Measurements from ENCODE around the gene JMJD7. TPM values are rescaled to one million over a fixed set of nuclear protein-coding genes. Genes with fewer than 3 reads are reported as not detected.

The JMJD7 gene
- total RNA-seq, 4 donors from 2014 or later, result 6.1 to 12.8 (median 9.3) TPM

DNA sequence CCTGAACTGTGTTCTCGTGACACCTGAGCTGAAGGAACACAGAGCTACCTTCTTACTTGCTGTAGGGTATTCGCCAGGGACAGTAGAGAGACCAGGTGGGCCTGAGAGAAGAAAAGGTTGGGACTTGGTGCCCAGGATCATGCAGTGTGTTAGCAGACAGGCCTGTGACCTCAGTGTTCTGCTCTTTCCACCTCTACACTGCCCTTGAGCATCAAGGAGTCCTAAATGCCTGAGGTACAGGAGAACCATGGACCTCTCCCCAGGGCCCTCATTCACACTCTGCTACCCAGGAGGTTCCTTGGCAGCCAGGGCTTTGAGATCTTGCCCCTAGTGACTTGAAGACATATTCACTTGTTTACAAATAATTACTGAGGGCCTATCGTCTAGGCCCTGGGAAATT, 22.2 kb upstream of the JMJD7 start:
- no peak for ATAC-seq
- H3K27ac ChIP-seq, result peak overlapping the region; percentile 32 to 88 (median 82)

GRCh38 chr15:41806291-41807181, 21.4 kb upstream of the JMJD7 start:
- Histone ChIP-seq H3K4me3 (no peak overlapping the region), H3K9me3 (no peaks in the 10 kb centered on the region), H3K27me3 (no peaks in the 10 kb centered on the region), H3K27ac (peak overlapping the region; percentile 32 to 88 (median 82)), H3K4me1 (peaks cover 0 to 71% (median 26%) of the 10 kb centered on the region in 3 donors), H3K36me3 (peaks cover 0 to 7% of the 10 kb centered on the region in 2 donors)
- peak; percentile 54 for ATAC-seq
- TF ChIP-seq EP300 (IDR thresholded peaks at IDR 0.05), result no peak
- TF ChIP-seq, protein P1, sequence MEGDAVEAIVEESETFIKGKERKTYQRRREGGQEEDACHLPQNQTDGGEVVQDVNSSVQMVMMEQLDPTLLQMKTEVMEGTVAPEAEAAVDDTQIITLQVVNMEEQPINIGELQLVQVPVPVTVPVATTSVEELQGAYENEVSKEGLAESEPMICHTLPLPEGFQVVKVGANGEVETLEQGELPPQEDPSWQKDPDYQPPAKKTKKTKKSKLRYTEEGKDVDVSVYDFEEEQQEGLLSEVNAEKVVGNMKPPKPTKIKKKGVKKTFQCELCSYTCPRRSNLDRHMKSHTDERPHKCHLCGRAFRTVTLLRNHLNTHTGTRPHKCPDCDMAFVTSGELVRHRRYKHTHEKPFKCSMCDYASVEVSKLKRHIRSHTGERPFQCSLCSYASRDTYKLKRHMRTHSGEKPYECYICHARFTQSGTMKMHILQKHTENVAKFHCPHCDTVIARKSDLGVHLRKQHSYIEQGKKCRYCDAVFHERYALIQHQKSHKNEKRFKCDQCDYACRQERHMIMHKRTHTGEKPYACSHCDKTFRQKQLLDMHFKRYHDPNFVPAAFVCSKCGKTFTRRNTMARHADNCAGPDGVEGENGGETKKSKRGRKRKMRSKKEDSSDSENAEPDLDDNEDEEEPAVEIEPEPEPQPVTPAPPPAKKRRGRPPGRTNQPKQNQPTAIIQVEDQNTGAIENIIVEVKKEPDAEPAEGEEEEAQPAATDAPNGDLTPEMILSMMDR (IDR thresholded peaks at IDR 0.05), result peak in 1 of 4 experiments; percentile 33
- TF ChIP-seq POLR2AphosphoS5 (IDR thresholded peaks at IDR 0.05), result no peak
- WGBS, 2 donors (ENCODE audit: low coverage in 1 of 2), result 54 to 80% methylated on average over 1 to 6 of the region's 10 CpGs

More for the DNA sequence above, 22.2 kb upstream of the JMJD7 start:
- Histone ChIP-seq H3K4me3 (no peak overlapping the region), H3K9me3 (no peaks in the 10 kb centered on the region), H3K27me3 (no peaks in the 10 kb centered on the region), H3K4me1 (peaks cover 0 to 68% (median 26%) of the 10 kb centered on the region in 3 donors), H3K36me3 (peaks cover 0 to 12% of the 10 kb centered on the region in 2 donors)
- 30 to 71% methylated on average over 2 to 3 of the region's 3 CpGs for WGBS, 2 donors (ENCODE audit: low coverage in 1 of 2)
- no peak for TF ChIP-seq POLR2A (IDR thresholded peaks at IDR 0.05)
- TF ChIP-seq EP300 (IDR thresholded peaks at IDR 0.05), result no peak
- TF ChIP-seq, protein P1 (IDR thresholded peaks at IDR 0.05), result no peak
- TF ChIP-seq POLR2AphosphoS5 (IDR thresholded peaks at IDR 0.05), result no peak

GRCh38 chr15:41809121-41809520, 18.8 kb upstream of the JMJD7 start:
- H3K27ac ChIP-seq, result peak overlapping the region in 1 of 4 donors; percentile 7
- WGBS, 2 donors (ENCODE audit: low coverage in 1 of 2), result 14 to 86% methylated on average over 1 to 2 of the region's 2 CpGs
- peaks cover 0 to 58% (median 21%) of the 10 kb centered on the region in 3 donors for H3K4me1 ChIP-seq
- no peaks in the 10 kb centered on the region for H3K9me3 ChIP-seq
- TF ChIP-seq POLR2A (IDR thresholded peaks at IDR 0.05) (no peak), EP300 (IDR thresholded peaks at IDR 0.05) (no peak), POLR2AphosphoS5 (IDR thresholded peaks at IDR 0.05) (no peak)
- TF ChIP-seq, protein P1 (IDR thresholded peaks at IDR 0.05), result no peak
- H3K4me3 ChIP-seq, result no peak overlapping the region
- ATAC-seq, result no peak
- no peaks in the 10 kb centered on the region for H3K27me3 ChIP-seq
- H3K36me3 ChIP-seq, result peaks cover 0 to 28% of the 10 kb centered on the region in 2 donors

DNA sequence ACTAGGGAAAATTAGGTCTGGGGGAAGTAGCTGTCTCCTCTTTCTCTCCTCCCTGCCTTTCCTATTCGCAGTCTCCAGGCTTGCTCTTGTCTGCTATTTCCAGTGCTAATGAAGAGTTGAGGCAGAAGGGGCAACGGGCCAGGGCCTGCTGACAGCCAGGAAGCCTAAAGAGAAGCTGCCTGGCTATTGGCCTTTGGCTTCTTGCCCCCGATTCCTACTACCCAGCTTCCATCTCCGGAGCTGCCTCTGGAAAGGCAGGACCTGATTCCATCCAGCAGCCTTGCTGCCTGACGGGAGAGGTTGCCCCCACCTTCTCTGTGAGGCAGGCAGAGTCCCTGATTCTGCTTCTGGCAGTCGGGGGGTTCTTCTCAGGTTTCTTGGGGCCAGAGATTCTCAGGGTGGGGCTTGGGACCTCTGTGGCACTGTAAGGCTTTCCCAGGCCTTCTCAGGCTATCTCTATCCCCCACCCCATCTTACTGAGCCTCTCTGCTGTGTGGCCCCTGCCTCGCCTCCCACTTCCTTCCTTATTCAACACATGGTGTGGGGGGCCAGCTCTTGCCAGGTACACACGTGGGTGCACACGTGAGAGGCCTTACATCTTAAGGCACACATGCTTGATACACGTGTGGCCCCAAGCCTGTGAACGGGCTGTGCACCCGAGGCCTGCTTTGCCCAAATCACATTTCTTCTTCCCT, 18.2 kb upstream of the JMJD7 start:
- Histone ChIP-seq H3K36me3 (peaks cover 0 to 33% of the 10 kb centered on the region in 2 donors), H3K4me1 (peaks cover 0 to 53% (median 17%) of the 10 kb centered on the region in 3 donors), H3K9me3 (no peaks in the 10 kb centered on the region), H3K4me3 (no peak overlapping the region), H3K27ac (peak overlapping the region in 1 of 4 donors; percentile 7), H3K27me3 (no peaks in the 10 kb centered on the region)
- WGBS, 2 donors (ENCODE audit: low coverage in 1 of 2), result 53 to 65% methylated on average over 4 to 8 of the region's 12 CpGs
- ATAC-seq, result no peak
- no peak for TF ChIP-seq POLR2AphosphoS5 (IDR thresholded peaks at IDR 0.05)
- TF ChIP-seq, protein P1 (IDR thresholded peaks at IDR 0.05), result no peak
- TF ChIP-seq EP300 (IDR thresholded peaks at IDR 0.05), result no peak
- TF ChIP-seq POLR2A (IDR thresholded peaks at IDR 0.05), result no peak
